Measurements from ENCODE around the gene TRIM33. TPM values are rescaled to one million over a fixed set of nuclear protein-coding genes. Genes with fewer than 3 reads are reported as not detected.

TRIM33 gene
- total and polyA plus RNA-seq, 4 donors, result 9.5 to 102 (median 18.8) TPM

GRCh38 chr1:114435088-114435715 lies 75.8 kb downstream of the TRIM33 start:
- Histone ChIP-seq H3K4me1 (ENCODE audit: control insufficient read depth in 5 of 5, insufficient read depth in 5 of 5, low read length in 5 of 5) (peaks cover 0 to 3% (median 0%) of the 10 kb centered on the region in 5 donors), H3K36me3 (ENCODE audit: control insufficient read depth in 4 of 4, insufficient read depth in 4 of 4, low read length in 4 of 4) (peaks cover 0 to 9% (median 2%) of the 10 kb centered on the region in 4 donors), H3K9ac (ENCODE audit: insufficient read depth in 1 of 2, low read length in 2 of 2) (no peak overlapping the region), H3K4me3 (no peak overlapping the region), H3K9me3 (ENCODE audit: control insufficient read depth in 4 of 4, insufficient read depth in 3 of 4, low read length in 3 of 4) (no peaks in the 10 kb centered on the region), H3K27me3 (ENCODE audit: control insufficient read depth in 3 of 3, insufficient read depth in 3 of 3, low read length in 2 of 3) (no peaks in the 10 kb centered on the region), H3K27ac (ENCODE audit: low read depth in 1 of 2, low read length in 1 of 2) (no peak overlapping the region)
- DNase-seq (no peak), ATAC-seq (ENCODE audit: insufficient read depth, low FRiP score) (no peak)
- WGBS, 2 donors, result 92 to 95% methylated on average over 1 of the region's 1 CpG
- no peak for TF ChIP-seq CTCF (IDR thresholded peaks at IDR 0.05; ENCODE audit: control extremely low read depth, extremely low read depth)

GRCh38 chr1:114431026-114431425 lies 80.0 kb downstream of the TRIM33 start:
- WGBS, 2 donors, result 84 to 89% methylated on average over 1 of the region's 1 CpG
- H3K9ac ChIP-seq (ENCODE audit: insufficient read depth in 1 of 2, low read length in 2 of 2), result no peak overlapping the region
- ATAC-seq (ENCODE audit: insufficient read depth, low FRiP score), result no peak
- no peak for TF ChIP-seq CTCF (IDR thresholded peaks at IDR 0.05; ENCODE audit: control extremely low read depth, extremely low read depth)
- no peaks in the 10 kb centered on the region for H3K4me1 ChIP-seq (ENCODE audit: control insufficient read depth in 5 of 5, insufficient read depth in 5 of 5, low read length in 5 of 5)
- H3K36me3 ChIP-seq (ENCODE audit: control insufficient read depth in 4 of 4, insufficient read depth in 4 of 4, low read length in 4 of 4), result peaks cover 1 to 11% (median 2%) of the 10 kb centered on the region in 4 donors
- peak overlapping the region in 1 of 2 donors; percentile 21 for H3K27ac ChIP-seq (ENCODE audit: low read depth in 1 of 2, low read length in 1 of 2)
- no peaks in the 10 kb centered on the region for H3K9me3 ChIP-seq (ENCODE audit: control insufficient read depth in 4 of 4, insufficient read depth in 3 of 4, low read length in 3 of 4)
- H3K4me3 ChIP-seq, result no peak overlapping the region
- no peak for DNase-seq
- no peaks in the 10 kb centered on the region for H3K27me3 ChIP-seq (ENCODE audit: control insufficient read depth in 3 of 3, insufficient read depth in 3 of 3, low read length in 2 of 3)

GRCh38 chr1:114428083-114428754 lies 82.8 kb downstream of the TRIM33 start:
- ATAC-seq (ENCODE audit: insufficient read depth, low FRiP score) (no peak), DNase-seq (peak in 2 of 3 donors; percentile 47 to 53)
- WGBS, 2 donors, result 77 to 81% methylated on average over 1 of the region's 1 CpG
- no peak overlapping the region for H3K4me3 ChIP-seq
- H3K27me3 ChIP-seq (ENCODE audit: control insufficient read depth in 3 of 3, insufficient read depth in 3 of 3, low read length in 2 of 3), result no peaks in the 10 kb centered on the region
- no peaks in the 10 kb centered on the region for H3K4me1 ChIP-seq (ENCODE audit: control insufficient read depth in 5 of 5, insufficient read depth in 5 of 5, low read length in 5 of 5)
- H3K36me3 ChIP-seq (ENCODE audit: control insufficient read depth in 4 of 4, insufficient read depth in 4 of 4, low read length in 4 of 4), result peaks cover 3 to 20% (median 9%) of the 10 kb centered on the region in 4 donors
- H3K27ac ChIP-seq (ENCODE audit: low read depth in 1 of 2, low read length in 1 of 2), result no peak overlapping the region
- H3K9me3 ChIP-seq (ENCODE audit: control insufficient read depth in 4 of 4, insufficient read depth in 3 of 4, low read length in 3 of 4), result no peaks in the 10 kb centered on the region
- TF ChIP-seq CTCF (IDR thresholded peaks at IDR 0.05; ENCODE audit: control extremely low read depth, extremely low read depth), result peak; percentile 26
- H3K9ac ChIP-seq (ENCODE audit: insufficient read depth in 1 of 2, low read length in 2 of 2), result no peak overlapping the region

Data from lung (tissue), 12 donors.